IPS-20b (cell line): ENCODE data around the gene HAO1.
"Not testable (repeated sequence)": the region's sequence is repeated elsewhere in the genome, so short reads cannot be mapped to it uniquely, and the experiment has no call there.

Source experiments
- H3K27ac ChIP-seq: one replicate; pipeline ENCODE4 v1.5.1; 2013; ENCODE audit warnings: low read length
- H3K27me3 ChIP-seq: 2 replicates; pipeline ENCODE4 v1.6.1; 2013; ENCODE audit warnings: mild to moderate bottlenecking, low read length, inconsistent platforms; ENCODE audit not compliant: insufficient read depth
- H3K36me3 ChIP-seq: 2 replicates; pipeline ENCODE4 v1.6.1; 2013; ENCODE audit warnings: low read depth, mild to moderate bottlenecking, inconsistent platforms, low read length, moderate library complexity; ENCODE audit not compliant: insufficient read depth
- H3K4me1 ChIP-seq: 2 replicates; pipeline ENCODE4 v1.6.1; 2013; ENCODE audit warnings: mild to moderate bottlenecking, control low read depth, inconsistent platforms, low read length, moderate library complexity; ENCODE audit not compliant: insufficient read depth
- H3K4me3 ChIP-seq: 2 replicates; pipeline ENCODE4 v1.5.1; 2013; ENCODE audit warnings: mild to moderate bottlenecking, low read length, inconsistent platforms
- H3K9ac ChIP-seq: 2 replicates; pipeline ENCODE4 v1.6.1; 2013; ENCODE audit warnings: low read depth, mild to moderate bottlenecking, inconsistent platforms, low read length, moderate library complexity
- H3K9me3 ChIP-seq: 2 replicates; pipeline ENCODE4 v1.6.1; 2013; ENCODE audit warnings: mild to moderate bottlenecking, low read depth, low read length, inconsistent platforms; ENCODE audit not compliant: insufficient read depth

HAO1 gene

GRCh38 chr20:7966176-7966575 lies 25.9 kb upstream of the HAO1 start:
- Histone ChIP-seq H3K9me3 (no peaks in the 10 kb centered on the region), H3K27me3 (no peaks in the 10 kb centered on the region), H3K36me3 (no peaks in the 10 kb centered on the region), H3K4me3 (no peak overlapping the region), H3K9ac (no peak overlapping the region), H3K4me1 (no peaks in the 10 kb centered on the region), H3K27ac (no peak overlapping the region)

DNA sequence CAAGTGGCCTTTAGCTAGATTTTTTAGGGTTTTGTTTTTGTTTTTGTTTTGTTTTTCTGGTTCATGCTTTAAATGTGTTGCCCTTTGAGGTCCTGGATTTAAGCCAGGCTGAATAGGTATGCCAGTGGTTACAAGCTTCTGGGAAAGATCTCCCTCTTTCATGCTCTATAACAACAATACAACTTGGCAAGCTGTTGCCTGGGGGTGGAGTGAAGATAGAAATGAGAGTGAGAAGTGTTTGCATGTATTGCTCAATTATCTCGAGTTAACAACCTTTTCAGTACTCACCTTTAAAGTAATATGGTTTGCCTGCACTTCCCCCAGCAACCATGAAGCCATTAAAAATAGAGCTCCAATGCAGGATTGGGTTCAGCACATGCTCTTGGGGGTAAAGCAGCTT lies 19.2 kb upstream of the HAO1 start:
- peaks cover 20% of the 10 kb centered on the region for H3K9me3 ChIP-seq
- H3K4me3 ChIP-seq, result no peak overlapping the region

DNA sequence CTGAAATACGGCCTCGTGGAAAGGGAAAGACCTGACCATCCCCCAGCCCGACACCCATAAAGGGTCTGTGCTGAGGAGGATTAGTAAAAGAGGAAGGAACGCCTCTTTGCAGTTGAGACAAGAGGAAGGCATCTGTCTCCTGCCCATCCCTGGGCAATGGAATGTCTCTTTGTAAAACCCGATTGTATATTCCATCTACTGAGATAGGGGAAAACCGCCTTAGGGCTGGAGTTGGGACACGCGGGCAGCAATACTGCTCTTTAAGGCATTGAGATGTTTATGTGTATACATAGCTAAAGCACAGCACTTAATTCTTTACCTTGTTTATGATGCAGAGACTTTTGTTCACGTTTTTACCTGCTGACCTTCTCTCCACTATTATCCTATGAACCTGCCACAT lies 16.3 kb upstream of the HAO1 start:
- not testable (repeated sequence) for H3K27ac ChIP-seq, H3K4me1 ChIP-seq, H3K4me3 ChIP-seq, H3K36me3 ChIP-seq, H3K27me3 ChIP-seq, H3K9ac ChIP-seq
- H3K9me3 ChIP-seq, result peaks cover 20% of the 10 kb centered on the region

More for the DNA sequence above, 19.2 kb upstream of the HAO1 start:
- Histone ChIP-seq H3K36me3 (no peaks in the 10 kb centered on the region), H3K27ac (no peak overlapping the region), H3K27me3 (no peaks in the 10 kb centered on the region), H3K9ac (no peak overlapping the region), H3K4me1 (no peaks in the 10 kb centered on the region)

DNA sequence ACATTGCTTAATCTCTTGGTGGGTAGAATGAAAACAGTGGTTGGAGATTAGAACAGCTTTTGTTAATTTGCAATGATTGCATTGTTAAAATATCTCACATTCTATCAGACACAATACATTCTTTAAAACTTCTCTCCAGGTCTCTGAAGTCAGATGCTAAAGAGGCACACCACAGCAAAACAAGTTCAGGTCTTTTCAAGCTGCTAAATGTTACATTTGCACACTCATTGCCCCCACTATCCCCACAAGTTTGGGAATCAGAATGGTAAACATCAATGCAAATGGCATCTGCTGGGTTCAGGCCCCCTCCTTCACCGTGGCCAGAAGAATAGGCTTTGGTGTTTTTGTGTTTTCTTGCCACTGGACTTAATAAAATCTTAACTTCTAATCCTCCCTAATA lies 10.1 kb upstream of the HAO1 start:
- no peaks in the 10 kb centered on the region for H3K27me3 ChIP-seq
- no peak overlapping the region for H3K4me3 ChIP-seq
- H3K9ac ChIP-seq, result no peak overlapping the region
- H3K4me1 ChIP-seq, result no peaks in the 10 kb centered on the region
- no peaks in the 10 kb centered on the region for H3K36me3 ChIP-seq
- no peak overlapping the region for H3K27ac ChIP-seq
- H3K9me3 ChIP-seq, result peaks cover 5% of the 10 kb centered on the region; the same call in 1 of the 2 replicates

- H3K9ac ChIP-seq, result no peak overlapping the region
- no peaks in the 10 kb centered on the region for H3K36me3 ChIP-seq
- peaks cover 23% of the 10 kb centered on the region for H3K9me3 ChIP-seq
- no peak overlapping the region for H3K27ac ChIP-seq
- H3K4me1 ChIP-seq, result no peaks in the 10 kb centered on the region
- no peaks in the 10 kb centered on the region for H3K27me3 ChIP-seq
- no peak overlapping the region for H3K4me3 ChIP-seq
Observed at GRCh38 chr20:7943891-7944290, 3.6 kb upstream of the HAO1 start.

DNA sequence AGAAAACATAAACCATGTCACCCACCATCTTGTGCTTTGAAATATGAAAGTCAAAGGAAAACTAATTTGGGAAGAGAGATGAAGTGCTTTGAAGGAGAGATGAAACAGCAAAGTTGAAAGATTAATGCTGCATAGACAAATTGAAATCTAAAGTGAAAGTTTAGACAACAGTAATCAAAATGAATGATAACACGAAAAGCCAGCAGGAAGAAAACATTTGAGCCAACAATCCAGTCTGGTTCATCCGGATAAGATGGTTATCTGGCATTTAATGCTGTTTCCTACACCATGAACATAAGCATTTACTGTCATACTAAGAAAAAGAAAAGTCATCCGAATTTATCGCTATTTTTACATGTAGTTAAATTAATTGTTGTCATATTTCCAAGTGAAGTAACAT lies 595 bp downstream of the HAO1 start:
- Histone ChIP-seq H3K36me3 (no peaks in the 10 kb centered on the region), H3K9me3 (peaks cover 17% of the 10 kb centered on the region), H3K27me3 (no peaks in the 10 kb centered on the region), H3K4me3 (no peak overlapping the region), H3K9ac (no peak overlapping the region), H3K4me1 (no peaks in the 10 kb centered on the region), H3K27ac (no peak overlapping the region)

- Histone ChIP-seq H3K4me3 (no peak overlapping the region), H3K27me3 (no peaks in the 10 kb centered on the region), H3K27ac (no peak overlapping the region), H3K36me3 (no peaks in the 10 kb centered on the region), H3K9me3 (peaks cover 17% of the 10 kb centered on the region), H3K9ac (no peak overlapping the region), H3K4me1 (no peaks in the 10 kb centered on the region)
Observed at GRCh38 chr20:7938058-7938457, 2.2 kb downstream of the HAO1 start.

GRCh38 chr20:7937328-7937727 lies 2.9 kb downstream of the HAO1 start:
- no peak overlapping the region for H3K27ac ChIP-seq
- no peak overlapping the region for H3K4me3 ChIP-seq
- no peaks in the 10 kb centered on the region for H3K36me3 ChIP-seq
- peaks cover 15% of the 10 kb centered on the region for H3K9me3 ChIP-seq
- no peaks in the 10 kb centered on the region for H3K27me3 ChIP-seq
- no peak overlapping the region for H3K9ac ChIP-seq
- H3K4me1 ChIP-seq, result no peaks in the 10 kb centered on the region

DNA sequence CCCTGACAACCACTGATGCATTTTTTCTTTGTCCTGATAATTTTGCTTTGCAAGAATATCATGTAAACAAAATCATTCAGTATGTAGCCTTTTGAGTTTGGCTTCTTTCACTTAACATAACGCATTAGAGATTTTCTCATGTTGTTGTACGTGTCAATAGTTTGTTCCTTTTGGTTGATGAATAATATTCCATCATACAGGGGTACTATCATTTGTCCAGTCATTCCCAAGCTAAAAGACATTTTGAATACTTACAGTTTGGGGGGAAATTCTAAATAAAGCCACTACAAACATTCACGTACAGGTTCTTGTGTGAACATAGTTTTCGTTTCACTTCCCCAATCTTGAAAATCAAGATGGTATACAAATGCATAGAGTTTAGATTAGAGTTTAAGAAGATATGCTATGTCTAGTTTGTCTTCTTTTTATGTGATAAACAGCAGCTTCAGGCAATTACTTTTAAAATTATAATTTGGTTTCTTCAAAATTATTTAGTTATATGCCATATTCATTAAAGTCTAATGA lies 5.2 kb downstream of the HAO1 start:
- no peak overlapping the region for H3K9ac ChIP-seq
- no peaks in the 10 kb centered on the region for H3K4me1 ChIP-seq
- no peak overlapping the region for H3K27ac ChIP-seq
- no peaks in the 10 kb centered on the region for H3K27me3 ChIP-seq
- no peak overlapping the region for H3K4me3 ChIP-seq
- no peaks in the 10 kb centered on the region for H3K36me3 ChIP-seq
- H3K9me3 ChIP-seq, result no peaks in the 10 kb centered on the region

DNA sequence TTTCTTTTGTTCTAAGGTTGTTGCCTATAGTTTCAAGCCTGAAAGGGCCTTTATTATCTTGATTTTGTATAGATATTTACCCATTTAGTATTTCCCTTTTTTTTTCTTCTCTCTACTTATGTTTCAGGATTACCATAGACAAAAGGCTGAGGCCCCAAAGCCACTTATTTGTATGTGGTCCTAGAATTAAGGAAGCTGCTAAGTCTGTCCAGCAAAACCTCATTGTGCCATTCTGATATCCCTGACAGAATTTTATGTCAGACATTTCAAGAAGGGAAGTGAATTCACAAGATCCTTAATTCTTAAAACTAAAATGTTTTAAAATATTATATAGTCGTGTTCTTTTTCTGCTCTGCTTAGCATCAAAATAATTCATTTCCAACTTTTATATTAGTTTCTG lies 6.9 kb downstream of the HAO1 start:
- Histone ChIP-seq H3K4me1 (no peaks in the 10 kb centered on the region), H3K36me3 (no peaks in the 10 kb centered on the region), H3K4me3 (no peak overlapping the region), H3K27me3 (no peaks in the 10 kb centered on the region), H3K9ac (no peak overlapping the region), H3K27ac (no peak overlapping the region), H3K9me3 (no peaks in the 10 kb centered on the region)

DNA sequence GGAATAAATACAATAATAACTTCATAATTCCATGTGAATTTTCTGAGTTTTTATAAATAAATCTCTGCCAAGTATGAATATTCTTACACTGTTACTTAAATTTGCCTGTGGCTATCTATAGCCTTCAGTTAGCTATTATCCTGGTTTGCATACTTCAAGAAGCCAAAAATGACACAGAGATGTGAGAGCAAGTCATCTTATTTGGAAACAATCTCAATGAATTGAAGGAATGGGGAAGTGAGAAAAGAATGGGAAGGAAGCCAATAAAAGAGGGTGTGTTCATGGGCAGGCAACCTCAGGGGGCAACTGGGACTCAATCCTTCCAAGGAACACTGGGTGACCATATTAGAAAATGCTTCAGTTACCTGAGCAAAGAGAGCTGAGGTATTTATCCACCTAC lies 9.9 kb downstream of the HAO1 start:
- no peak overlapping the region for H3K27ac ChIP-seq
- H3K9ac ChIP-seq, result no peak overlapping the region
- H3K9me3 ChIP-seq, result no peaks in the 10 kb centered on the region
- H3K4me3 ChIP-seq, result no peak overlapping the region
- H3K4me1 ChIP-seq, result no peaks in the 10 kb centered on the region
- H3K27me3 ChIP-seq, result no peaks in the 10 kb centered on the region
- no peaks in the 10 kb centered on the region for H3K36me3 ChIP-seq

DNA sequence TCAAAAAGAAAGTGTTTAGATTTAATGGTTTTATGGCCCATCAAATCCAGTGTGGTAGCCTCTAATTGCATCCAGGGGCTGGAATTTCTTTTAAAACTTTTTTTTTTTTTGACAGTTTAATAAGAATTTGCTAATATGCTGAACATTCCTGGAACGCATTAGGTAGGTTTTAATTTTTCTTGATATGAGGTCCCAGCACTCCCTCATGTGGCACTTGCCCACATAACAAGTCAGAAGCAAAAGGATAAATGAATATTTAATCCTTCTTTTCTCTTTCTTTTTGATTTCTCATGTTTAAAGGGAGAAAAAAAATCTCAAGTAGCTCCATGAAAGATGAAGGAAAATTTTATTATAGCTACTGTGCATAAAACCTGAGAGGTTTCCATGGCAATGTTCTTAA lies 13.5 kb downstream of the HAO1 start:
- Histone ChIP-seq H3K9me3 (no peaks in the 10 kb centered on the region), H3K9ac (no peak overlapping the region), H3K27ac (no peak overlapping the region), H3K4me1 (no peaks in the 10 kb centered on the region), H3K36me3 (no peaks in the 10 kb centered on the region), H3K27me3 (no peaks in the 10 kb centered on the region), H3K4me3 (no peak overlapping the region)

- H3K4me3 ChIP-seq, result no peak overlapping the region
- H3K9me3 ChIP-seq, result no peaks in the 10 kb centered on the region
- no peak overlapping the region for H3K9ac ChIP-seq
- H3K27me3 ChIP-seq, result no peaks in the 10 kb centered on the region
- H3K36me3 ChIP-seq, result no peaks in the 10 kb centered on the region
- H3K4me1 ChIP-seq, result no peaks in the 10 kb centered on the region
- no peak overlapping the region for H3K27ac ChIP-seq
Observed at GRCh38 chr20:7926323-7926722, 13.9 kb downstream of the HAO1 start.
